Brain pericyte (primary cell): Measurements from ENCODE around the gene RSPH1.
A peak's percentile ranks its signal among the peaks of the same experiment; 100 is the strongest.

Source experiments
- DNase-seq: peaks from one replicate; pipeline ENCODE4 v3.0.0-alpha.2; 2012; ENCODE audit warnings: low read depth, low spot score

The RSPH1 gene

DNA sequence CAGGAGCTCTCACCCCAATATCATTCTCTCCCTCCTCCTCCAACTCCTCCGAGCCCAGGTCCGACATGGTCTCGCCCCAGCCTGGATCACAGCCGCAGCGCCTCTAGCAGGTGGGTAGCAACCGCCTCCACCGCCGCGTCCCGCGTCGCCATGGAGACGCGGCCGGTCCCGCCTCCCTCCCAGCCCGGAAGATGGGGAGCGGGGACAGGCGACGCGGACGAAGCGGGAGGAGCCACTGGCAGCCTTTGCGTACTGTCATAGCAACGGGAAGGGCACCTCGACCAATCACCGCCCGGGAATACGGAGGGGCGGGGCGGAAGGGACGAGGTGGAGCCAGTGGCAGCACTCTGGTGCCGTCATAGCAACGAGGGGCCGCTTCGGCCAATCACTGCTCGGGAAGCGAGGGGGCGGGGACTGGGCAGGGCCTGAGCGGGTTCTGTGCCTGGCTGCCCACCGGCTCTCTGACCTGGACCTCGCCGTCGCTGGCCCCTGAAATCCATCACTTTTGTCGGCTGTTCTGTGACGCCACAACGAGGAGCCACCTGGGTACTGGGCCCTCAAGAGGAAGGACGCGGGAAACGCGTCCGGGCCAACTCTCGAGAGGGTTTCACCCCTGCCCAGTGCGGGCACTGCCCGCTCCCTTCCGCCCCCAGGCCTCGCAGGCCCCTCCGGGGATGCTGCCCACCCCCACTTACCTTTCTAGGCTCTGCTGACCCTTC is at the start of gene RSPH1:
RSPH1 (minus strand) TSS at position 105 of the 719 bp plus-strand sequence; CDS start at position 67, 38 bp downstream.
- DNase-seq = peak; percentile 95

GRCh38 chr21:42545745-42546144 is 49.7 kb upstream of the RSPH1 start:
- no peak for DNase-seq

GRCh38 chr21:42545317-42545716 is 49.3 kb upstream of the RSPH1 start:
- DNase-seq = no peak

DNA sequence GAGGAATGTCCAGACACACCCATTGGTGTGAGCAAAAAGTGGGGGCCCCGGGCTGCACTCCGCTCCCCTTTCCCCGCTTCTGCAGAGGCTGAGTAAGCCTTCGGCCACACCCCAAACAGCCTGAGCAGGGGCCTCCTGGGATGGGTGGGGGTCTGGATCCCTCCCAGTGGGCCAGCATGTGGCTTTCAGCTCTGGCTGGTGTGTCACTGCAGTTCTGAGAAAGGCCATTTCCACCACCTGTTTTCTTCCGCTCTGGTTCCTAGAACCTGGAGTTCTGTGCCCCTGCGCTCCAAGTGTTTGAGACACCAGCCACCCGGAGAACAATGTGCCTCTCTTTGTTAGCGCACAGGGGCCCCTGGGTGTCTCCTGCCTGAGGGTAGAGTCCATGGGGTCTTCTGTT is 48.5 kb upstream of the RSPH1 start:
- DNase-seq = no peak

DNA sequence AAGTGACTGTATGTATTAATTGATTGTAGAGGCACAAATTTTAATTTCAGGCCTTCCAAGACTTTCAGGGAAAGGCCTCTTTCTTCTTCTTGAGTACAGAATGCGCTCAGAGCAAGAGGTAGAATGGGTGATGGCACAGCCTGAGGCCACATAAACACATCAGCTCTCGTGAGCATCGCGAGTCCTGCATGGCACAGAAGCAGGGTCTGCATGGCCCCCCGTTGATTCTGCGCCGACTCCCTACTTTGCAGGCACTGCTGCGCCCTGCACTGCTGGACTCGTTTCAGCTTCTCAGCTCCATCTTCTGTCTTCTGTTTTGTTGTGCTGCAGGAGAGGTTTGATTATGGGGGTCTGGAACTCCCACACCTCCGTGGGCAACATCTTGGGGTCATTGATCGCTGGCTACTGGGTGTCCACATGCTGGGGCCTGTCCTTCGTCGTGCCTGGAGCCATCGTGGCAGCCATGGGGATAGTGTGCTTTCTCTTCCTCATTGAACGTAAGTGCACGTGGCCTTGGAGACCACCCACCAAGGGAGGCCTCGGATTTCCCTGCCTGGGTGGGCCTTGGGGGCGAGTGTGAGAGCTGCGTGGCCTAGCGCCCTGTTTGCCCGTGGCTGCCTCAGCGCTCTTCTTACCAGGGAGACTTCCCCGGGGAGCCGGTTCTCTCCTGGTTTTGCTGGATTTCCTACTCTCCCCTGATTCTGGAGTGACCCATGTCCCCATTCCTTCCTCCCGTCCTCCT is 47.3 kb upstream of the RSPH1 start:
- no peak for DNase-seq

DNA sequence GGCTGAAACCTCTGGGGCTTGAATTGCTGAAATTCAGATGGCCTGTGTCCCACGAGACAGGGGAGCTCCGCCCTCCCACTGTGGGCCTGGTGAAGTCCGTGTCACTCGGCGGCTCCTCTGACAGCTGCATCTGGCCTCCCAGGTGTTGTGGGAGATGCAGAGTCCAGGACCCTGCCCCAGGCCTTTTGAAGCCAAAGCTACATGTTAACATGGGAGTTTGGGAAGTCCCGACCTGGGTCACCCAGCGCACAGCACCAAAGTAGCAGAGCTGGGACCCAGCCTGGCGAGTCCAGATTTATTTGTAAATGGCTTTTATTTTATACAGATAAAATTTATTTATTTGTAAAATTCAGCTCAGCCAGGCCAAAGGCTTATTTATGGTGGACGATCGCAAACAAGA is 46.6 kb upstream of the RSPH1 start:
- no peak for DNase-seq

- no peak for DNase-seq
Observed at GRCh38 chr21:42542196-42542595, 46.2 kb upstream of the RSPH1 start.

GRCh38 chr21:42541618-42542017 is 45.6 kb upstream of the RSPH1 start:
- DNase-seq = no peak

- no peak for DNase-seq
Observed at GRCh38 chr21:42541174-42541573, 45.1 kb upstream of the RSPH1 start.

DNA sequence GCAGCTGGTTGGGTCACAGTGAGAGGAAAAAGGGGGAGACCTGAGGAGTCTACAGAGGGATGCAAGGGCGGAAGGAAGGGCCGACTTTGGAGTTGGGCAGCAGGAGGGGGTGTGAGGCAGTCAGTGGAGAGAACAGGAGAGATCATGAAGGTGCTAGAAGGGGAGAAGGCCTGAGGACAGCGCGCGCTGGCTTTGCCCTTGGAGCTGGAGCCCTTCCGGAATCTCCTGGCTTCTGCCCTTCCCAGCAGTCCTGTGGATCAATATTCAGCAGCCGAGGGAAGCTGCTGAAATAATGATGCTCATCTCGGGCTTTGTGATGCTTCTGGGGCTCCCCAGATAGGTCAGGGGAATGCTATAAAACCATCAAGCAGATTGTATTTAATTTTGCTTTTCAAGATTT is 44.4 kb upstream of the RSPH1 start:
- no peak for DNase-seq

DNA sequence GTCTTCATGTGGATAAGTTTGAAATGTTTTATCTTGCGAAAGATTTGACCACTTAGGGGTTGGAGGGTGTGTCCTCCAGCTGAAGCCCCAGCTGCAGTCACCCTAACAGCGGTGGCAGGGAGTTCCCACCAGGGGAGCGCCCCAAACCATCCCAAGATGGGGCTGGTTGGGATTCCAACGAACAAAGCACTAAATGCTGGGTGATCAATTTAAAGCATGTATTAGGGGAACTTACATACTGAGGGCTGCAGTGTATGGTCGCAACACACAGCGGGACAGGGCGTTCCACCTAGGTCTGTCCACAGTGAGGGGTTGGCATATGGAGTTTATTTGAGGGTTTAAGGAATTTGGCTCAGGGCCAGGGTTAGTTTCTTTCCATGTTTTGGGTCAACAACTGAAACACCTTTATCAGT is 43.9 kb upstream of the RSPH1 start:
- no peak for DNase-seq

GRCh38 chr21:42539342-42539741 is 43.3 kb upstream of the RSPH1 start:
- DNase-seq = no peak

DNA sequence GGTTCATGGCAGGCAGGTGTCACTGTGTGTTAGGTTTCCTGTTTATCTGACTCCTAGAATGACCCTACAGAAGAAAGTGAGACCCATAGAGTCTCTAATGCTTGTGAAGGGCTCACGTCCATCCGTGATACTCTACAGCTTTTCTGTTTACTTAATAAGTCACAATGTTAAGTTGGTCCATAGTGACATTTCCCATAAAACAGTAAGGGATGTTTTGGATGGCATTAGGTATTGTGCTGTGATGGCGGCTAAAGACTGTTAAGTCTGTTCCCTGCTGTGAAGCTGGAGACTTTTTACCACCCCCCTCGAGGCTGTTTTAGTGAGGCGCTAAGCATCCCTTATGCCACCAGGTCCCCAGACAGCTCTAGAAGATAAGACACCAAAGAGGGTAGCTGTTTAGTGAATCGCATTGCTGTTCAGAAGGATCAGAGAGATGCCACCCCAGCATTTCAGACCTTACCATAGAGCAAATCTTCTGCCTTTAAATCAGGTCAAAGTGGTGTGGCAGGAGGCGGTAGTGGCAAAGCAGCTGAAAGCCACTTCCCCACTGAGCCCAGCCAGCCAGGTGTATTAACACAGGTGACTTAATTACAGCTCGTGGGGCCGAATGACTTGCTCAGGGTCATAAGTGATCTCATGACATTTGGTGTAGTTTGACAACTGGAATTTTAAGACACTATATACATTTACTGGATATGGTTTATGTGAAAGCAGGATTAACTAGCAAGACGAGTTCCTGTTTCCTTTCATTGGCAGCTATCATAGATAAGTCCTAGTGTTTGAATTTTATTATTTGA is 42.7 kb upstream of the RSPH1 start:
- no peak for DNase-seq

- DNase-seq = no peak
Observed at GRCh38 chr21:42537106-42537742, 41.2 kb upstream of the RSPH1 start.

GRCh38 chr21:42536601-42537000 is 40.6 kb upstream of the RSPH1 start:
- DNase-seq = no peak

DNA sequence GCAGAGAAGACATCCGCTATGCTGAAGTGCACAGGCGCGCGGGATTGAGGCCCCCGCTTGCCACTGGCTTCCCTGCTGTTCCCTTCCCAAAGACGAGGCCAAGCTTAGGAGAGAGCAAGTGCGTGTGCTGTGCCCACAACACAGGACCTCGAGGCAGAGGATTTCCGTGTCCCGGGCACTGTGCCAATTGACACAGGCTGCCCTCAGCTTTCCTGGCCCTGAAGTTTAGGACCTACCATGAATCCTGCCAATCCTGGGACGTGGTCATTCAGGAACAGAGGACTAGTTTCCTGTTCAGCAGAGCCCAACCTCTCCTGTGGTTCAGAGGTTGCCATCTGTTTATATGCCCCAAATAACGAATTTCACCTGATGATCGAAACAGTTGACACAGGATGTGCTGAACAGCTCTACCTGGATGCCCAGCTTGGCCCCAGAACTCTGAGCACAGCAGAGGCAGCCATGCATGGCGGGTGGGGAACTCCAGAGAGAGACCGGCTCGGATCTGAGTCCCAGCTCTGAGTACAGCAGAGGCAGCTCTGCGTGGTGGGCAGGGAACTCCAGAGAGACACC is 39.7 kb upstream of the RSPH1 start:
- DNase-seq = no peak

GRCh38 chr21:42534421-42535378 is 38.7 kb upstream of the RSPH1 start:
- DNase-seq = no peak

DNA sequence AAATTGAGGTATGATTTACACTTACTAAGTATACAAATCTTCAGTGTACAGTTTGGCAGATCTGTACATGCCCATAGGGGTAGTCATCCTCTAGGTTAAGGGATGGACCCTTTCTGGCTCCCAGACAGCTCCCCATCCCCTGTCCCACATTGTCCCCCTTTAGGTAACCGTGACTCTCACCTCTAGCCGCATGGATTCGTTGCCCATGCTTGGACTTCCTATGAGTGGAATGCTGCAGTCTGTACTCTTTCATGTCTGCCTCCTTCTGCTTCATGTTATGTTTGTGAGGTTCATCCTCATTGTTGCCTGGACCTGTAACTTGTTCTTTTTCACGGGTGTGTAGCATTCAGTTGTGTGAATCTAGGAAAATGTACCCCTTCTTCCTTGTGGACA is 37.9 kb upstream of the RSPH1 start:
- no peak for DNase-seq

GRCh38 chr21:42533306-42533962 is 37.4 kb upstream of the RSPH1 start:
- DNase-seq = no peak
